HUES6 (cell line): ENCODE data around the gene BTD.

ENCODE experiments used
- H3K27ac ChIP-seq: 2 replicates; pipeline ENCODE4 v1.7.0; 2013; ENCODE audit warnings: low read depth, mild to moderate bottlenecking, low read length, inconsistent platforms
- H3K27me3 ChIP-seq: 2 replicates; pipeline ENCODE4 v1.6.1; 2013; ENCODE audit warnings: low read length; ENCODE audit not compliant: control insufficient read depth, insufficient read depth
- H3K36me3 ChIP-seq: 2 replicates; pipeline ENCODE4 v1.6.1; 2013; ENCODE audit warnings: low read length; ENCODE audit not compliant: control insufficient read depth, insufficient read depth
- H3K4me1 ChIP-seq: 2 replicates; pipeline ENCODE4 v1.6.1; 2013; ENCODE audit warnings: low read length; ENCODE audit not compliant: control insufficient read depth, insufficient read depth
- H3K4me3 ChIP-seq: 2 replicates; pipeline ENCODE4 v1.5.1; 2013; ENCODE audit warnings: low read depth, low read length
- H3K9ac ChIP-seq: one replicate; pipeline ENCODE4 v1.6.1; 2013; ENCODE audit warnings: mild to moderate bottlenecking, low read length
- H3K9me3 ChIP-seq: 2 replicates; pipeline ENCODE4 v1.6.1; 2013; ENCODE audit warnings: low read depth, low read length; ENCODE audit not compliant: control insufficient read depth, insufficient read depth

BTD gene

DNA sequence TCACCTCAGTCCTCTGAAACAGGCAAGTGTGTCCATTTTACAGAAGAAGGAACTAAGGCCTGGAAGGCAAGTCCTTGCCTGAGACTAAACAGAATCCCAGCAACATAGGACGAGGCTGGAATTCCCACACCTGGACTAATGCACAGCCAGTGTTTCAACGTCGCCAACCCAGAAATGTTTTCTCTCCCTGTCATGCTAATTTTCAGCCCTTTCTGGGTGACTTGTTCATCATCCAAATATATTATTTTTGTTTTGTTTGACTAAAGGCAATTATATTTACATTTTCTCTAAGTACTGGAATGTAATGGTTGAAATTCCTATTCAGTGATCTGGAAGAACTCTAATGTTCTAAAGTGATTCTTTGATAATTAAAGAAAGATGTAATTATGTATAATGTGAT lies 51.8 kb downstream of the BTD start:
- H3K4me1 ChIP-seq = no peaks in the 10 kb centered on the region; the same call in 1 of the 2 replicates
- no peaks in the 10 kb centered on the region for H3K36me3 ChIP-seq
- H3K9ac ChIP-seq = no peak overlapping the region
- H3K4me3 ChIP-seq = no peak overlapping the region
- H3K27ac ChIP-seq = no peak overlapping the region
- peaks cover 26% of the 10 kb centered on the region for H3K9me3 ChIP-seq
- H3K27me3 ChIP-seq = no peaks in the 10 kb centered on the region

DNA sequence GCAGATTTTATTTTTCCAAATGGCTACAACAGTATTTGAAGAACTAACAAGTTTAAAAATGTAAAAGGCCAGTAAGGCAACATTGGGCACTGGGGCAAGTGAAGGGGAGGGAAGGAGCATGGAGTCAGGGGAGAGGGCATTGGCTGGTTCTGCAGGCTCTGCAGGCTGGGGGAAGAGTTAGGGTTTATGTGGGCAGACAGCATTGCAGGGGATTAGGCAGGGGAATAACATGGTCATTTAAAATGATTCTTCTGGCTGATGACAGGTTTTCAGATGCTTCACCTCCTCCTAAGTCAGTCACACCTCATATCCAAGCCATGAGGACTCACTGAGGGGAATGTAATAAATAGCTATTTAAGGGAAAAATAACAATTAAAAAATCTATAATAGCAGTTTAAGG lies 52.6 kb downstream of the BTD start:
- no peaks in the 10 kb centered on the region for H3K27me3 ChIP-seq
- no peak overlapping the region for H3K4me3 ChIP-seq
- H3K9ac ChIP-seq = no peak overlapping the region
- H3K36me3 ChIP-seq = no peaks in the 10 kb centered on the region
- no peak overlapping the region for H3K27ac ChIP-seq
- H3K4me1 ChIP-seq = no peaks in the 10 kb centered on the region; the same call in 1 of the 2 replicates
- peaks cover 32% of the 10 kb centered on the region for H3K9me3 ChIP-seq

DNA sequence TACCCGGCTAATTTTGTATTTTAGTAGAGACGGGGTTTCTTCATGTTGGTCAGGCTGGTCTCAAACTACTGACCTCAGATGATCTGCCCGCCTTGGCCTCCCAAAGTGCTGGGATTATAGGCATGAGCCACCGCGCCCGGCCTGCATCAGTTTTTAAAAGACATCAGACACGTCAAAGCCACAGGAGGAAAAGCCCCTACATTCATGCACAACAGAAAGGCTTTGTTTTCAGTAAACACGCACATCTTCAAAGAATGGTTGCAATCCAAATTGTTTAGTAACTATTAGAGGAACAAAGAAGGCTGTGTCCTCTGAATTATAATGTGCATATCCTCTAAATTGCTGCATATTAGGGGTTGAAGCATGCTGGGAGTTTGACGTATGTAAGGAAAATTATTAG lies 53.3 kb downstream of the BTD start:
- Histone ChIP-seq H3K9me3 (peaks cover 34% of the 10 kb centered on the region), H3K4me1 (no peaks in the 10 kb centered on the region; the same call in 1 of the 2 replicates), H3K36me3 (no peaks in the 10 kb centered on the region), H3K9ac (no peak overlapping the region), H3K4me3 (no peak overlapping the region), H3K27ac (no peak overlapping the region), H3K27me3 (no peaks in the 10 kb centered on the region)

DNA sequence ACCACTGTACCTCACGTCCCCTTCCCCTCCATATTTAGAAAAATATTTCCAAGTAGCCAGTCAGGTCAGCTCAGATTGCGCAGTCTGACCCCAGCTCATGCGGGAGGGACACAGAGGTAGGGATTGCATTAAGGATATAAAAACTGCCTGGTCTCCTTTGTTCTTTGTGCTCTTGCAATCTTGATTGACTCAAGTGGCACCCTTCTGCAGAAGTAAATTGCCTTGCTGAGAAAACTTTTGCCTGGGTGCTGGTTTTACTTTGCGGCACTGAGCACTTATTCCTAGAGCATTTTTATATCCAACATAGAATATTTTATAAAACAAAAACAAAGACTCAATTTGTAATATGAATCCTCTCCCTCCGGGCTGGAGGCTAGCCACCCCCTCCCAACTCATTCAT lies 54.8 kb downstream of the BTD start:
- no peak overlapping the region for H3K27ac ChIP-seq
- no peaks in the 10 kb centered on the region for H3K27me3 ChIP-seq
- H3K36me3 ChIP-seq = no peaks in the 10 kb centered on the region
- H3K4me3 ChIP-seq = no peak overlapping the region
- H3K9me3 ChIP-seq = peaks cover 34% of the 10 kb centered on the region
- H3K4me1 ChIP-seq = no peaks in the 10 kb centered on the region; the same call in 1 of the 2 replicates
- H3K9ac ChIP-seq = no peak overlapping the region

DNA sequence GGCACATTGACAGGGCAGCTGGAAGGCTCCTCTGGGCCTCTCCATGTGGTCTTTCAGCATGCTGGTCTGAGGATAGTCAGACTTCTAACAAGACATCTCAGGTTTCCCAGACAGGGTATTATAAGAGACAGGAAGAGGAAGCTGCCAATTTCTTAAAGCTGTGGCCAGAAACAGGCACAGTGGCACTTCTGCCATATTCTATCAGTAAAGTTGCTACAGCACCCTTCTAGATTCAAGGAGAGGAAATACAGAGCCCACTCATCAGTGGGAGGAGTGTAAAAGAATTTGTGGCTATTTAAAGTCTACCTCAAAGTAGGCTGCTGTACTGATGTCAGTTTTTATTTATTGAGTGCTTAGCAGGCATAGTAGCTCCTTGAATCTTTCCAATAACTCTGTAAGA lies 55.5 kb downstream of the BTD start:
- Histone ChIP-seq H3K27ac (no peak overlapping the region), H3K4me1 (no peaks in the 10 kb centered on the region), H3K9me3 (peaks cover 34% of the 10 kb centered on the region), H3K4me3 (no peak overlapping the region), H3K9ac (no peak overlapping the region), H3K36me3 (no peaks in the 10 kb centered on the region), H3K27me3 (no peaks in the 10 kb centered on the region)

DNA sequence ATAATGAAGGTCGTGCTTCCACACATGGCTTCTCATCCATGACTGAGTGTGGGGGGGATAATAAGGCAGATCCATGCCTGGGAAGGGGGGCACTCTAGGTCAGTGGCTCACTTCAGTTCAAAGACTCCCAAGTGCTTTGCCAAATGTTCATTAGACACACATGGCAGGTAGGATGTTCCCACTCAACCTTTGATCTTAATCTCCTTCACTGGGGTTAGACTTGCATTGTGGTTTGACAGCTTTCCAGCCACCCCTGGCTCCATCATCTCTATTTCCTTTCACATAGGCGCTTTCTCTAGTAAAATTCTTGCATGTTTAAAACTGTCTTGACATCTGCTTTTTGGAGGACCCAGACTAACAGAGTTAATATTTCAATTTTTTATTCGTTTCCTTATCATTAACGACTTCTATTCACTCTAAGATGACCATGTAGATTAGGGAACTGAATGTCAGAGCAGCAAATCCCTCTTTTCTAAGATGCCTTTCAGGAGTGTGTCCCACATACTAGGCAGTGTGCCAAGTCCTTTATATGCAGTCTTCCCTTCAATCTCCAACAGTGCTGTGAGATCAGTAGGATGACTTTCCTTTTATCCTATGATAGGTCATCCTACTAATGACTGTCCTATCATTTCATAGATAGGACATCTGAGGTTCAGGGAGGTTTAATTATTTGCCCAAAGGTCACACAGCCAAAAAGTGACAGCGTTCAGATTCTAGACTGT lies 57.9 kb downstream of the BTD start:
- no peak overlapping the region for H3K27ac ChIP-seq
- H3K9me3 ChIP-seq = peaks cover 34% of the 10 kb centered on the region
- no peak overlapping the region for H3K9ac ChIP-seq
- no peaks in the 10 kb centered on the region for H3K27me3 ChIP-seq
- no peaks in the 10 kb centered on the region for H3K36me3 ChIP-seq
- no peaks in the 10 kb centered on the region for H3K4me1 ChIP-seq
- no peak overlapping the region for H3K4me3 ChIP-seq

DNA sequence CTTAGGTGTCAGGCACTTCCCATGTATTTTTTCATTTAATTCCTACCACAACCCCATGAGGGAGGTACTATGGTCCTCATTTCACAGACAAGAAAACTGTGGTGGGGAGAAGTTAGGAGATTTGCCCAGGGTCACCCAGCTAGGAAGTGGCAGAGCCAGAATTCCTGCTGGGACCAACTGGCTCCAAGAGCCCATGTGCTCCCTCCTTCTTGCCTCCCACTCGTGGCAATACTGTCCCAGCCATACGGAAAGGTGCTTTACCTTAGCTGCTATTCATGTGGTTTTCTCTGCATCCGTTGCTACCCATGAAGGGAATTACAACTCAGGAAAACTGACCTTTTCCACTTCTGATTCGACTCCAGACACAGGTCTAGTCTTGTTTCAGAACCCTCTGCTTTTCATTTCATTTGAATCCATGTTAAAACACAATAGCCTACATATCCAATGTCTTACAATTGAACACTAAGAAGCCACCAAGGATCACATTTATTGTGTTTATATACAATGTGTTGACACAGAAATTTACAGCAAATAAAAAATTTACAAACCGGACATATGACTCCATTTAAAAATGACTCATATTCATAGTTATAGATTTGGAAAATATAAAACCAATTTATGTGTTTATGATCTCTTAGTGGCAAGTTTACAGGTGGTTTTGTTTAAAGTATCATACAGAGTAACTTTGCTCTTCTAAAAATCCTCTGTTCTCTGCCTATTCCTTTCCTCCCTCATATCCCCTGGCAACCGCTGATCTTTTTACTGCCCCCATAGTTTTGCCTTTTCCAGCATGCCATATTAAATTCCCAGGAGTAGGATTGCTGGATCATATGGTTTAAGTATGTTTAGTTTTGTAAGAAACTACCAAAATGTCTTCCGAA lies 58.8 kb downstream of the BTD start:
- Histone ChIP-seq H3K27me3 (no peaks in the 10 kb centered on the region), H3K4me1 (no peaks in the 10 kb centered on the region), H3K9ac (no peak overlapping the region), H3K9me3 (peaks cover 31% of the 10 kb centered on the region), H3K36me3 (no peaks in the 10 kb centered on the region), H3K4me3 (no peak overlapping the region), H3K27ac (no peak overlapping the region)

DNA sequence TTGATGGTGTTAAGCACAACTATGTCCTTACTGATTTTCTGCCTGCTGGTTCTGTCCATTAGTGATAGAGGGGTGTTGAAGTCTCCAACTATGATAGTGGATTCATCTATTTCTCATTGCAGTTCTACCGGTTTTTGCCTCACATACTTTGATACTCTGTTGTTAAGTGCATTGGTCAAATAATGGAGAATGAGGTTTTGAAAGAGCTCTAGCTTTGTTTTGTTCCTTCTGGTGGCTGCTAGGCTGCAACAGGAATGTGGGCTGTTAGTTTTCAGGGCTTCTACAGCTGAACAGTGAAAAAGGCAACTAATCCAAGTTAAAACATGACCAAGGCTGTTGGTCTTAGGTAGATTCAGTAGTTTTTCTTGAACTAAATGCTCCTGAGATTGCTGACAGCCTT lies 62.6 kb downstream of the BTD start:
- Histone ChIP-seq H3K4me1 (peaks cover 2% of the 10 kb centered on the region; the same call in 1 of the 2 replicates), H3K4me3 (no peak overlapping the region), H3K9ac (no peak overlapping the region), H3K27me3 (no peaks in the 10 kb centered on the region), H3K36me3 (peaks cover 9% of the 10 kb centered on the region), H3K9me3 (peaks cover 2% of the 10 kb centered on the region; the same call in 1 of the 2 replicates), H3K27ac (no peak overlapping the region)

DNA sequence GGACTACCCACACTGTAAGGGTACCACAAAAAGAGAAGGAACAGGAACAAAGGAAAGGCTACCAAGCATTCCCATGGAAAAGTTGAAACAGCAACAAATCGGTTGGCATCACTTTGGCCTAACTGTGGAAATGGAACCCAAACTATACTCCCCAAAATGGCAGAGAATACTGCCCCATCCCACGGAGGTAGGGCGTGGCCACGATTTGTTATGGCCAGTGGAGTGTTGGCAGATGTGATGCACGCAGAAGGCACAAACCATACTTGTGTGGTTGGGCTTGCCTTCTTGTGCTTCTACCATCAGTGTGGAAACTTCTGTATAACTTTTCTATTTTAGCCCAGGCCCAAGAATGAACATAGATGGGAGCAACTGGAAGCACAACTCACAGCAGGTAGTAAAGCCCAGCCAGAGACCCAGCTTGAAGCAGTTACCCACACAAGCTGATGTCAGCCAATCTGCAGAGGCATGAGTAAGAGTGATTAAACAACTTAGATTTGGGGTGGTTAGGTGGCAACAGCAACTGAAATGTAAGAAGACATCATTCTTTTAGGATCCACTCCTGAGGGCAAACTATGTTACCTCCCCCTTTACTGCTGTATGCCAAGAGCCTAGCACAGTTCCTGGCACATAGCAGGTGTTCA lies 64.1 kb downstream of the BTD start:
- Histone ChIP-seq H3K27me3 (no peaks in the 10 kb centered on the region), H3K9me3 (no peaks in the 10 kb centered on the region), H3K4me3 (no peak overlapping the region), H3K9ac (no peak overlapping the region), H3K4me1 (peaks cover 2% of the 10 kb centered on the region; the same call in 1 of the 2 replicates), H3K27ac (no peak overlapping the region), H3K36me3 (peaks cover 21% of the 10 kb centered on the region)

DNA sequence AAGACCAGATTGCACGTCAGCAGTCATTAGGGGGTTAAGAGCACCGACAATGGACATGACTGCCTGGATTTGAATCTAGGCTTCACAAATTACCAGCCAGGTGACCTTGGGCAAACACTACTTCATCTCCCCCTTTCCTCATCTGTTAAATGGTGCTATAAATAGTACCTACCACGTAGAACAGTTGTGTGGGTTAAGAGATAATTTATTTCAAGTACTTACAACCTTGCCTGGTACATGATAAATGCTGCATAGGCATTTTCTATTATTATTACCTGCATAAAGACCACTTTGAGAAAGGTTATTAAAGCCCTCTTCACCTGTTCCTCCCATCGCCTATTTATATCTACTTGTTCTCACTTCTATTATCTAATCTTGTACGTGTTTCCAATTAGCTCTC lies 64.7 kb downstream of the BTD start:
- Histone ChIP-seq H3K4me3 (no peak overlapping the region), H3K36me3 (peaks cover 26% of the 10 kb centered on the region), H3K4me1 (peaks cover 2% of the 10 kb centered on the region; the same call in 1 of the 2 replicates), H3K27me3 (no peaks in the 10 kb centered on the region), H3K27ac (no peak overlapping the region), H3K9me3 (no peaks in the 10 kb centered on the region), H3K9ac (no peak overlapping the region)

DNA sequence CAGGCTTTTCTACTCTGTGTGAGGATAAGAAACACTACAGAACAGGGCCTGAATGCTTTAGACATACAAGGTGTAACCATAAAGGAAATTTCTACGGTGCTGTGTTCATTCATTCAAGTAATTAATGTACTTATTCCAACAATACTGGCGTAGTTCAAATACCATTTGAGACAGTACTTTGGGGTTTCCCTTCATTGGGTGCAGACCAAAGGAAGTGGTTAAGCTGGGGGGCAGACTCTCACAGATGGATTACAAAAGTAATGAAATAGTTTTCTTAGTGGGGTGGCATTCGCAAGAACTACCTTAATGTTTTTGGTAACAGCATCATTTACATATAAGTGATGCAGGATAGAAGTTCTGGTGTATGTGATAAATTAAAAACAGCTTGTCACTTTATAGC lies 65.9 kb downstream of the BTD start:
- H3K27ac ChIP-seq = no peak overlapping the region
- H3K27me3 ChIP-seq = no peaks in the 10 kb centered on the region
- no peak overlapping the region for H3K4me3 ChIP-seq
- H3K36me3 ChIP-seq = peaks cover 33% of the 10 kb centered on the region
- no peak overlapping the region for H3K9ac ChIP-seq
- no peaks in the 10 kb centered on the region for H3K9me3 ChIP-seq
- peaks cover 2% of the 10 kb centered on the region; the same call in 1 of the 2 replicates for H3K4me1 ChIP-seq
